Upper lobe of left lung (tissue), 4 donors: ENCODE measurements around the gene LTBP2.

Experiments used
- CTCF ChIP-seq, 6 experiments: fragments of 450-650 bp in 4 of 6; fragments of 200-600 bp in 2 of 6; sonication (generic) in 2 of 6; IDR thresholded peaks; one replicate each; pipeline ENCODE4 v1.5.1; 2016 to 2019; ENCODE audit warnings: antibody characterized with exemption in 6 of 6
- POLR2AphosphoS5 ChIP-seq, 2 donors: sonication (generic); formaldehyde crosslinking; IDR thresholded peaks; one replicate each; pipeline ENCODE4 v1.5.1; 2017; ENCODE audit warnings: antibody characterized with exemption in 2 of 2

- TF ChIP-seq POLR2AphosphoS5 (IDR thresholded peaks at IDR 0.05) (no peak), CTCF (IDR thresholded peaks at IDR 0.05) (no peak)
Observed at GRCh38 chr14:74550071-74550470, 62.0 kb downstream of the LTBP2 start.
